A549 (cell line): ENCODE results near the gene PDS5A. TPM values are rescaled to one million over a fixed set of nuclear protein-coding genes. Genes with fewer than 3 reads are reported as not detected.
"Not testable (repeated sequence)": the region's sequence is repeated elsewhere in the genome, so short reads cannot be mapped to it uniquely, and the experiment has no call there.

Experiments used
- ATAC-seq, 2 experiments: fragments of 200-7000 bp in 1 of 2; fragments of >200 bp in 1 of 2; cut with Nextera tagmentation in 1 of 2; cut with Tn5 transposase in 1 of 2; 3 replicates each; pipeline versions ENCODE4 v1.8.0 to v1.9.1; 2018 to 2020; ENCODE audit warnings: mild to moderate bottlenecking in 1 of 2, moderate library complexity in 1 of 2
- CTCF ChIA-PET: fragments of 300-600 bp; sonication (Branson Sonifier 250); formaldehyde crosslinking; extraction: SDS; loops from one replicate; lab custom pipeline; 2021; ENCODE audit warnings: antibody characterized with exemption, inconsistent platforms; lab: Yijun Ruan, JAX
- POLR2A ChIA-PET: fragments of 350-600 bp; formaldehyde crosslinking; extraction: SDS; loops from one replicate; lab custom pipeline; 2021; ENCODE audit warnings: antibody characterized with exemption, inconsistent platforms; lab: Yijun Ruan, JAX
- DNase-seq, 2 experiments: peaks; one replicate each; pipeline versions ENCODE4 v3.0.0 to v3.0.0-alpha.2; 2011 to 2016; ENCODE audit warnings: low read depth in 1 of 2, low spot score in 1 of 2
- FAIRE-seq: peaks from 2 replicates; lab custom pipeline; 2011; peaks lifted over from hg19 to GRCh38; lab: Jason Lieb, UNC
- H3K27ac ChIP-seq, 2 experiments: fragments of >200 bp; sonication (Bioruptor Twin); formaldehyde crosslinking; 3 replicates each; pipeline ENCODE4 v1.5.1; 2016 to 2017
- H3K4me1 ChIP-seq: fragments of >200 bp; sonication (Bioruptor Twin); formaldehyde crosslinking; 3 replicates; pipeline ENCODE4 v1.6.1; 2016
- H3K4me2 ChIP-seq: fragments of >200 bp; sonication (Bioruptor Twin); formaldehyde crosslinking; 3 replicates; pipeline ENCODE4 v1.6.1; 2016
- H3K4me3 ChIP-seq: fragments of >200 bp; sonication (Bioruptor Twin); formaldehyde crosslinking; 3 replicates; pipeline ENCODE4 v1.5.1; 2016
- H3K9me3 ChIP-seq: fragments of >200 bp; sonication (Bioruptor Twin); formaldehyde crosslinking; 3 replicates; pipeline ENCODE4 v1.6.1; 2016
- CBX2 ChIP-seq: fragments of 200-600 bp; sonication (generic); IDR thresholded peaks from 2 replicates; pipeline ENCODE4 v1.6.1; 2016; ENCODE audit warnings: low read depth, mild to moderate bottlenecking, borderline replicate concordance
- CHD2 ChIP-seq: fragments of 150-350 bp; IDR thresholded peaks from 2 replicates; pipeline ENCODE4 v1.6.1; 2014; ENCODE audit warnings: low read length; ENCODE audit not compliant: partially characterized antibody
- E2F6 ChIP-seq: IDR thresholded peaks from 2 replicates; pipeline ENCODE4 v1.6.1; 2012; ENCODE audit warnings: low read depth, borderline replicate concordance
- EHMT2 ChIP-seq: fragments of 200-600 bp; sonication (generic); IDR thresholded peaks from 2 replicates; pipeline ENCODE4 v1.6.1; 2016; ENCODE audit warnings: antibody characterized with exemption, low read depth, mild to moderate bottlenecking, moderate library complexity
- FOSL2 ChIP-seq, 2 experiments: fragments of 450-650 bp in 1 of 2; fragments of >200 bp in 1 of 2; sonication (Bioruptor Twin) in 1 of 2; formaldehyde crosslinking; IDR thresholded peaks; 2 replicates each; pipeline versions ENCODE4 v1.5.0 to v1.6.1; 2016 to 2020; ENCODE audit warnings: mild to moderate bottlenecking in 1 of 2, moderate library complexity in 1 of 2
- FOXS1 ChIP-seq: fragments of 250-450 bp; sonication (Bioruptor Pico); IDR thresholded peaks from 2 replicates; pipeline ENCODE4 v1.5.0; 2020; ENCODE audit warnings: mild to moderate bottlenecking, moderate library complexity
- HEYL ChIP-seq: fragments of 250-450 bp; sonication (Bioruptor Pico); IDR thresholded peaks from 2 replicates; pipeline ENCODE4 v1.8.0; 2021; ENCODE audit warnings: mild to moderate bottlenecking, moderate library complexity
- HMGXB4 ChIP-seq: fragments of 250-450 bp; sonication (Bioruptor Pico); IDR thresholded peaks from 2 replicates; pipeline ENCODE4 v1.5.0; 2021; ENCODE audit warnings: mild to moderate bottlenecking, moderate library complexity, borderline replicate concordance
- JUN ChIP-seq, 2 experiments: fragments of >200 bp; sonication (Bioruptor Twin); formaldehyde crosslinking; IDR thresholded peaks; 2 replicates in 1 of 2; 3 replicates in 1 of 2; pipeline ENCODE4 v1.6.1; 2016 to 2017
- KDM5A ChIP-seq: fragments of 200-600 bp; sonication (generic); IDR thresholded peaks from 2 replicates; pipeline ENCODE4 v1.6.1; 2016; ENCODE audit warnings: antibody characterized with exemption, mild to moderate bottlenecking
- MAFK ChIP-seq: fragments of 450-650 bp; IDR thresholded peaks from 2 replicates; pipeline ENCODE4 v1.6.1; 2014; ENCODE audit not compliant: partially characterized antibody
- MAX ChIP-seq: IDR thresholded peaks from 2 replicates; pipeline ENCODE4 v1.6.1; 2012
- MAZ ChIP-seq: fragments of 150-350 bp; IDR thresholded peaks from 2 replicates; pipeline ENCODE4 v1.6.1; 2014; ENCODE audit warnings: antibody characterized with exemption, low read depth, low read length, borderline replicate concordance
- MYC ChIP-seq: IDR thresholded peaks from 2 replicates; pipeline ENCODE4 v1.6.1; 2012; ENCODE audit warnings: mild to moderate bottlenecking, inconsistent platforms, low read length, improper control_type of control experiment, borderline replicate concordance
- NFE2L2 ChIP-seq: fragments of 150-350 bp; conservative IDR thresholded peaks from 2 replicates; pipeline ENCODE4 v1.6.1; 2014; ENCODE audit warnings: low read length
- PBX3 ChIP-seq: IDR thresholded peaks from 2 replicates; pipeline ENCODE4 v1.6.1; 2012
- POLR2A ChIP-seq: IDR thresholded peaks from 2 replicates; pipeline ENCODE4 v1.6.1; 2012; ENCODE audit warnings: mild to moderate bottlenecking, low read length
- RAD21 ChIP-seq, 2 experiments: fragments of >200 bp in 1 of 2; sonication (Bioruptor Twin) in 1 of 2; formaldehyde crosslinking in 1 of 2; IDR thresholded peaks in 1 of 2; conservative IDR thresholded peaks in 1 of 2; 2 replicates in 1 of 2; 3 replicates in 1 of 2; pipeline ENCODE4 v1.6.1; 2012 to 2018; ENCODE audit warnings: inconsistent platforms in 1 of 2
- RARB ChIP-seq: fragments of 250-450 bp; sonication (Bioruptor Pico); IDR thresholded peaks from 2 replicates; pipeline ENCODE4 v1.8.0; 2021; ENCODE audit warnings: mild to moderate bottlenecking, moderate library complexity
- RCOR1 ChIP-seq: fragments of 150-350 bp; IDR thresholded peaks from 2 replicates; pipeline ENCODE4 v1.6.1; 2014; ENCODE audit warnings: antibody characterized with exemption, low read length, low read depth
- REST ChIP-seq: fragments of 200-600 bp; sonication (generic); IDR thresholded peaks from 2 replicates; pipeline ENCODE4 v1.6.1; 2016; ENCODE audit warnings: antibody characterized with exemption, mild to moderate bottlenecking, moderate library complexity
- RFX5 ChIP-seq: fragments of 450-650 bp; IDR thresholded peaks from 2 replicates; pipeline ENCODE4 v1.7.1; 2014; ENCODE audit warnings: antibody characterized with exemption, mild to moderate bottlenecking, moderate library complexity
- ZC3H11A ChIP-seq: fragments of 450-650 bp; IDR thresholded peaks from 2 replicates; pipeline ENCODE4 v1.6.1; 2014; ENCODE audit warnings: antibody characterized with exemption, mild to moderate bottlenecking
- WGBS: methylation state at CpG from one replicate; pipeline ENCODE4 v1.1.6; 2017; ENCODE audit errors: missing lambda C conversion rate; 5-methylcytosine and 5-hydroxymethylcytosine counted together
- polyA plus RNA-seq, 4 experiments: library from polyadenylated mRNA; depleted of rRNA in 3 of 4; stranded (reverse); fragments of >200 nt; fragmentation: RNase III in 1 of 4; extraction: RNeasy Plus Mini Kit Qiagen cat#74134 plus additional on column Dnase treatment in 1 of 4; gene quantifications; 2 replicates in 3 of 4; 3 replicates in 1 of 4; pipeline ENCODE4 v1.2.3, GENCODE V29; 2011 to 2017

Gene PDS5A
- polyA plus RNA-seq, 2 of the 4 experiments (the other 2 are of a cell fraction): 33.0 to 87.5 TPM

- no peaks in the 10 kb centered on the region for H3K9me3 ChIP-seq
- ChIA-PET CTCF (no interaction called here), POLR2A (no interaction called here)
- FAIRE-seq (no peak), DNase-seq (no peak), ATAC-seq (no peak)
- no peak overlapping the region for H3K27ac ChIP-seq
- TF ChIP-seq CHD2 (no peak), HEYL (CRISPR knock-in tag) (no peak), POLR2A (no peak), RCOR1 (no peak), PBX3 (no peak), MAX (no peak), NFE2L2 (no peak), ZC3H11A (no peak), CBX2 (no peak), MYC (no peak), FOSL2 (IDR thresholded peaks at IDR 0.05) (no peak), FOSL2 (CRISPR knock-in tag; IDR thresholded peaks at IDR 0.05) (no peak), MAZ (no peak), HMGXB4 (CRISPR knock-in tag) (no peak), MAFK (no peak), EHMT2 (no peak), KDM5A (no peak), RAD21 (conservative IDR thresholded peaks at IDR 0.05 in 1 of 2, IDR thresholded peaks at IDR 0.05 in 1 of 2) (no peak)
- peaks cover 26% of the 10 kb centered on the region for H3K4me1 ChIP-seq
- H3K4me3 ChIP-seq: no peak overlapping the region
- no peak overlapping the region for H3K4me2 ChIP-seq
- 44% methylated on average over 6 of the region's 6 CpGs for WGBS
Measured at GRCh38 chr4:39812500-39812899, 165.2 kb downstream of the PDS5A start.

GRCh38 chr4:39808231-39808749, 169.4 kb downstream of the PDS5A start:
- WGBS: 66% methylated on average over 8 of the region's 8 CpGs
- Histone ChIP-seq H3K4me2 (no peak overlapping the region), H3K9me3 (no peaks in the 10 kb centered on the region), H3K27ac (no peak overlapping the region), H3K4me3 (no peak overlapping the region), H3K4me1 (no peaks in the 10 kb centered on the region)
- POLR2A ChIA-PET: no interaction called here
- DNase-seq (peak in 1 of 2 experiments; percentile 26), ATAC-seq (peak in 1 of 2 experiments; percentile 40; a peak in 2 of 6 replicates), FAIRE-seq (no peak)
- peak; percentile 12 to 21; a peak in 1 of 5 replicates for TF ChIP-seq RAD21 (conservative IDR thresholded peaks at IDR 0.05 in 1 of 2, IDR thresholded peaks at IDR 0.05 in 1 of 2)
- no peak for TF ChIP-seq JUN (IDR thresholded peaks at IDR 0.05)
- CTCF ChIA-PET: interaction anchor here (1.1 kb wide), 1 partner anchor 13 kb away, joined by 3 read pairs; no protein-coding TSS in a partner anchor

GRCh38 chr4:39802005-39802404, 175.7 kb downstream of the PDS5A start:
- Histone ChIP-seq H3K27ac (no peak overlapping the region), H3K4me3 (no peak overlapping the region), H3K4me1 (no peaks in the 10 kb centered on the region), H3K4me2 (no peak overlapping the region), H3K9me3 (no peaks in the 10 kb centered on the region)
- DNase-seq (no peak), FAIRE-seq (no peak), ATAC-seq (no peak)
- POLR2A ChIA-PET: no interaction called here
- 81% methylated on average over 4 of the region's 4 CpGs for WGBS
- CTCF ChIA-PET: no interaction called here
- TF ChIP-seq RFX5 (no peak), RARB (no peak), EHMT2 (no peak), E2F6 (no peak), KDM5A (no peak), RAD21 (conservative IDR thresholded peaks at IDR 0.05 in 1 of 2, IDR thresholded peaks at IDR 0.05 in 1 of 2) (no peak), FOXS1 (CRISPR knock-in tag) (no peak), NFE2L2 (no peak), REST (no peak)

- ATAC-seq, H3K27ac ChIP-seq, H3K4me2 ChIP-seq, H3K4me1 ChIP-seq, DNase-seq, H3K9me3 ChIP-seq, FAIRE-seq, H3K4me3 ChIP-seq, CTCF ChIA-PET, POLR2A ChIA-PET: not testable (repeated sequence)
- 89% methylated on average over 13 of the region's 13 CpGs for whole genome bisulfite sequencing
Measured at GRCh38 chr4:39792976-39793375, 184.7 kb downstream of the PDS5A start.
